GM15510 (cell line): Measurements from ENCODE around the gene SAP30BP.

ENCODE experiments used
- POLR2A ChIP-seq: IDR thresholded peaks from 3 replicates; pipeline ENCODE4 v1.6.1; 2011; ENCODE audit warnings: borderline replicate concordance; ENCODE audit not compliant: insufficient read length; ENCODE audit errors: extremely low read depth

Gene SAP30BP

GRCh38 chr17:75756451-75757085 lies 89.4 kb downstream of the SAP30BP start:
- TF ChIP-seq POLR2A, result no peak

GRCh38 chr17:75757086-75757681 lies 90.0 kb downstream of the SAP30BP start:
- no peak for TF ChIP-seq POLR2A
